HG03460 (cell line): ENCODE data around the gene FBXL20.
"Not testable (repeated sequence)": the region's sequence is repeated elsewhere in the genome, so short reads cannot be mapped to it uniquely, and the experiment has no call there.

ENCODE experiments used
- ATAC-seq: cut with Tn5 transposase; IDR thresholded peaks from one replicate; pipeline ENCODE4 v1.9.1; 2021; ENCODE audit not compliant: unreplicated experiment

Gene FBXL20

DNA sequence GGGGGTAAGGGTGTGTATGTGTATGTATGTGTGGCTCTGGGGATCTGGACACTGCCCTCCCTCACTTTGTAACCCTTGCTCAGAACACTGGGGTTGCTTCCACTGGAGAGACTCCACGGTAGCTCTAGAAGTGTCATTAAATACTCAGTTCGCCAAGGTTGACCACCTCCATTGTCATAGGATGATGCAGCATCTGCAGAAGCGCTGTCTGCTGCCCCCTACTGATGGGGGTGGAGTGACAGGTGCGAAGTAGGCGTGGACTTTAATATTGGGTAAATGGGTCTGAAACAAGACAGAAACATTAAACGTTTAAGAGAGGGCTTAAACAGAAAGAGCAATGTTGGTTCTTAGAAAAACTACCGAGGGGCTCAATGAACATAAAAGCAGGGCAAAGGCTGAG lies 140.1 kb downstream of the FBXL20 start:
- ATAC-seq = no peak

GRCh38 chr17:39252788-39253460 lies 148.5 kb downstream of the FBXL20 start:
- no peak for ATAC-seq

DNA sequence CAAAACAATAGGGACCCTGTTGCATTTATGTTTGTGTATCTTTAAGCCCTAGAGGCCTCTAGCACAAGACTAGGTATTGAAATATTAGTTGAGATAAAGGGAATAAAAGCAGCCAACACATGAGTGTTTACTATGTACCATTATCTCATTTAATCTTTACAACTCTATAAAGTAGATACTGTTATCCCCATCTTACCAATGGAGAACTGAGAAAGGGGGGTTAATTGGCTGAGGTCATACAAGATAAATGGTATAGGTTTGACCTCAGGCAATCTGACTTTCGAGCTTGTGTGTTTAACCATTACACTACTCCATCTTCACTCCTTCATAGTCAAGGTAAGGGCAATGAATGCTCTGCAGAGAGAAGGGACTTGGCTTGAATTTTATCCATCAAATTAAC lies 149.4 kb downstream of the FBXL20 start:
- ATAC-seq = no peak

DNA sequence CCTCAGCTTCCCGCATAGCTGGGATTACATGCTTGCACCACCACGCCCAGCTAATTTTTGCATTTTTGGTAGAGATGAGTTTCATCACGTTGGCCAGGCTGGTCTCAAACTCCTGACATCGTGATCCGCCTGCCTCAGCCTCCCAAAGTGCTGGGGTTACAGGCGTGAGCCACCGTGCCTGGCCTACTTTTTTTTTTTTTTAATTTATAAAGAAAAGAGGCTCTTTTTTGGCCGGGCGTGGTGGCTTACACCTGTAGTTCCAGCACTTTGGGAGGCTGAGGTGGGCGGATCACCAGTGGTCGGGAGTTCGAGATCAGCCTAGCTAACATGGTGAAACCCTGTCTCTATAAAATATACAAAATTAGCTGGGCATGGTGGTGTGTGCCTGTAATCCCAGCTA lies 151.3 kb downstream of the FBXL20 start:
- ATAC-seq = not testable (repeated sequence)

DNA sequence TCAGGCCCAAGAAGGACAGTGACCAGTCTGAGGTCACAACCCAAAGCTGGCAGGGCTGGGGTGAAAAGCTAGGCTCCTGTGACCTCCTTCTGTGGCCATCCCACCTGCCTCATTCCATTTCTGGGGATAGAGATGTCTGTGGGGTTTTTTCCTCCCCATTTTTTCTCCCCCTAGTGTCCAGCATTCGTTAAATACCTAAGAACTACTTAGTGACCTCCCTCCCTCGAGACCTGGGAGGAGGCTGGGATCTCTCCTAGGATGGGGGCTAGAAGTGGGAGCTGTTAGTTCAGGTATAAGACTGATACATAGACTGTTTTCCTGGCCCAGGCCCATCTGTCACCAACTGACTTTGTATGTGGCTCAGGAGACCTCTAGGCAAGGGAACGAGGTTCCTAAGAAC lies 155.2 kb downstream of the FBXL20 start:
- no peak for ATAC-seq

DNA sequence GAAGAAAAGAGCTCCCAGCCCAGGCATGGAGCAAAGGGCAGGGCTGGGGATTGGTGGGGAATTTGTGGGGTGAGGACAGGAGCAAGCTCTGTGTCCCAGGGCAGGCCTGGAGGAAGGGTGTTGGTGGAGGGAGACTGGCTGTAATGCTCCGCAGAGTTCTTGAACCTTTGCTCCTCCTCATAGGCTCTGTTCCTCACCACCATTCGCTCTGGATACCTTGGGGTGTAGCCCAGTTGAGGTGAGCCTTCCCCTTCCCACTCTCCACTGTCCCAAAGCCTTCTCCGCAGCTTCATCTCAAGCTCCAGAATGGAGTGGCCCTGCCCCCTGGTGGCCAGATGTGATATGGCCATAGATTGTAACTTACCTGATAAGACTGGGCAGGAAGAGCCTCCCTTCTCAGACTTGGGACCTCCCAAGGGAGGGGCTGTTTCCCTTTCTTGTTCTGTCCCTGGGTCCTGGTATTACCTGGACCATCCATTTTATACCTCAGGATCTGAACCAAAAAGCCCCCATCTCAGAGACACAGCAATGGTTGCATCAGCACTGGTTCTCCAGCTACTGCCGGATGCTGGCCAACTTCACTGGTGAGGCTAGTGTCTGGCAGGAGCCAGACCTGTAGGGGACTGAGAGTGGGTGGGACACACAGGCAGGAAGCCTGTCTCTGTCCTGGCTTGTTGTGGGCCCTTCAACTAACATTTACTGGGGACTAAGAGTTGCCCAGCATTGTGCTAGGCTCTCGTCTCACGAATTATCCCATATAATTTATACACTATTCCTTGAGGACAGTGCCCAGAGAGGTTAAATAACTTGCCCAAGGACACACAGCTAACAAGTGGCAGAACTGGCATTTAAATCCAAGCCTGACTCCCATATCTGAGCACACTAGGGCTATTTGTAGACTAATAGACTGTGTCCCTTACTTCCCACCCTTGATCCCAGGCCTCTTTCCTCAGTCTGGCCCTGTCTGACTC lies 156.5 kb downstream of the FBXL20 start:
- ATAC-seq = no peak

DNA sequence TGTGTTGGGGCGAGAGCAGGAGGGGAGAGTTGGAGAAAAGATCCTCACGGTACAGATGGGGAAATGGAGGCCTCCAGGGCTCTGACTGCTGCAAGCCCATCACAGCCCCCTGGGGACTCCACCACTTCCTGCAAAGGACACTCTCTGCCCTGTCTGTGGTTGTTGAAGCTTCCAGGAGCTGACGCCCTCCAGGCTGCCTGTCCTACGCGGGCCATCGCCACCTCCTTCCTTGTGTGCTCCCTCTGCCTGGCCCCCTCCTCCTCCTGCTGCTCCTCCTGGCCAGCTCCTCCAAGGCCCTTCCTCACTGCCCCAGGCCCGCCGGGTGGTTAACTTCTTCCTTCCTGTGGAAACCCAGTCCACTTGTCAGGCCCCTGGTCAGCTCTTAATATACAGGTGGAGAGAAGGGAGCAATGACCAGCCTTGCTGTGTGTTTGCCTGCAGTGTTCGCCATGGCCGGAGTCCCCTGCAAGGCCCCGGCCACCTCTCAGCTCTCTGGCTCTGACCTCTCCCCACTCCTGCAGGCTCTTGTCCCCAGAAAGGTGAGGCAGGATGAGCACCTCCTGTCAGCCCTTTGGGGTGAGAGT lies 157.3 kb downstream of the FBXL20 start:
- no peak for ATAC-seq

DNA sequence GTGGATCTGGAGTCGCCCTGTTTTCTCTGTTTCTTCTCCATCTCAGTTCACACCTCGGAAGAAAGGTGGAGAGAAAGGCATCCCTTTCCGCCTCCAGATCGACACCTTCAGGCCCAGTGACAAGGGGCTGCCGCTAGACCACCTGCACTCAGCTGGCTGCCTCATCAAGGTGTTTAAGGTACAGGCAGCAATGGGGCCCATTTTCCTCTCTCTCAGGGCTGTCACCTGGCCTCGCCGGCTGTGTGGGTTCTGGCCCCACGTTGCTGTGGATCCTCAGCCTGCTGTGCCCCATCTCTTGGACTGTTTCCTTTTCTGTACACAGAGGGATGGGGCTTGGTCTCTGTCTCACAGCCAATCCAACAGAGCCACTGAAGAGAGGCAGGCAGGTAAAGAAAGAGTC lies 158.3 kb downstream of the FBXL20 start:
- ATAC-seq = no peak

DNA sequence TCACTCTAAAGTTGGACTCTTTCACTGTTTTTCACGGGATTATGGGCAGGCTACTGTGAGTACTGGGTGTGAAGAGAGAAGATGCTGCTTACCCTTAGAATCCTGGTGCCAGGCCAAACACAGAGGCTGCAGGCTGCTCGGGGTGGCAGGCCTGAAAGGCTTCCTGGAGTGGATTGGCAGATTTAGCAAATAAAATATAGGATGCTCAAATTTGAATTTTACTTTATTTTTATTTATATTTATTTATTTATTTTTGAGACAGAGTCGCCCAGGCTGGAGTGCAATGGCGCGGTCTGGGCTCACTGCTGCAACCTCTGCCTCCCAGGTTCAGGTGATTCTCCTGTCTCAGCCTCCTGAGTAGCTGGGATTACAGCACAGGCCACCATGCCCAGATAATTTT lies 160.8 kb downstream of the FBXL20 start:
- no peak for ATAC-seq

DNA sequence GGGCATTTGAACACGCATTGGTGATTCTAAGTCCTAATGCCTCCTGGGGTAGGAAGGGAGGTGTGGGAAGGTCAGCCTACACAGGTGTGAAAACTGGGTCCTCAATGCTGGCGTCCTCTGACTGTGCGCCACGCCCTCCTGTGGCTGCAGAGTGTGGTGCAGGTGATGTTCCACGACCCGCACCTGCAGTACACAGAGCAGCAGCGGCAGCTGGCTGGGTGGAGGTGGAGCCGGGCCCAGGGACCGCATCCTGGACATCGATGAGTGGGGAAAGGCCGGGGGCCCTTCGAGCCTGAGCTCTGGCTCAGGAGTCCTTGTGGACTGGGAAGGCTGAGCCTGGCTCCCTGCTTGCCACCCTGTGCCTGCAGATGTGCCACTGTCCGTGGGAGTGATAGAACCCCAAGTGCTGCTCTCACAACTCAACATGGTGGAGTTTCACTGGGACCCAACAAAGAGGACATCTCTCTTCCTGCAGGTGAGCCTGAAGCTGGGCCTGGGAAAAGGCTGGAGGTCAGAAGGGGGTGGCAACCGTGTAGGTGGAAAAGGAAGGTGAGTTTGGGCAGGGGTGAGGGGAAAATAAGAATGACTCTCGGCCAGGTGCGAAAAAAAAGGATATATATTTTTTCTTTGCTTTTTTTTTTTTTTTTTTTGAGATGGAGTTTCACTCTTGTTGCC lies 161.6 kb downstream of the FBXL20 start:
- no peak for ATAC-seq

DNA sequence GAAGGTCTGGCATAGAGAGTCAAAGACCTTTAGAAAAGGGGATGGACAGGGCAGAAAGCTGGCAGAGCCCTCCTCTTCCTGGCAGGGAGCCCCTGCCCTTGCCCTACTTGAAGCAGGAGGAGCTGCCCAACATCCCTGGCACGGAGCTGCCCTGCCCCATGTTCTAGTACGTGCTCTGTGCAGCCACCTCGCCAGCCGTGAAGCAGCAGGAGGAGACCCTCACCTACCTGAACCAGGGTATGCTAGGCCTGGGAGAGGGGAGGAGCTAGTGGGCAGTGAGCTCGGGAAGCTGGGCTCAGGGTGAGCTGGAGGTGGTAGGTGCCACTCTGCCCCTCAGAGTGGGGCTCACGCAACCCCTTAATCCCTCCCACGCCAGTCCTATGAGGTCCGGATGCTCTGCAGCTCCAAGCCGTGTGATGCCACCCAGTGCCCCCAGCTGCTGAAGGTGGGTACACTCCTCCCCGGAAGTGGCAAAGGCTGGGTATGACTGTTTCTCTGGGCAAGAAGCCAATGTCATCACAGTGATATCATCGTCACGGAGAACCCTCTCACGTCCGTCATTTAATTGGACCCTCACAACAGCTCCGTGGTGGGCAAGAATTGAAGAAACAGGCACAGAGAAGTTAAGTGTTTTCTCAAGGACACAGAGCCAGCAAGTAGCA lies 163.0 kb downstream of the FBXL20 start:
- no peak for ATAC-seq

DNA sequence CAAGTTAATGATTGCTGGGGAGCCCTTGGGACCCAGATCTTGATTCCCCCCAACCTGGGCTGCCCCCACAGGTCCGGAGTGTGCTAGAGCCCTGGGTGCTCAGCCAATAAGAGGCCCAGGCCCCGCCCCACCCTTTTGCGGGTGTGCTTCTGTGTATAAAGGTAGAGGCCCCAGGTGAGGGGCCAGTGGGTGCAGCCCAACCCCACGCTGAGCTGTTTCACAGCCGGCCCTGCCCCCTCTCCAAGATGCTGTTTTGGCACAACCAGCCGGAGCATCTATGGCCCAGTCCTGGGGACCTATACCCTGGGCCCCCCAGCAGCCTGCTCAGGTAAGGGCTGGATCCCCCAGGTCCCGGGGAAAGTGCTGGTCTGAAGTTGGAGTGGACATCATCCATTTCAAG lies 163.8 kb downstream of the FBXL20 start:
- no peak for ATAC-seq

- ATAC-seq = no peak
Observed at GRCh38 chr17:39236981-39237441, 164.4 kb downstream of the FBXL20 start.

DNA sequence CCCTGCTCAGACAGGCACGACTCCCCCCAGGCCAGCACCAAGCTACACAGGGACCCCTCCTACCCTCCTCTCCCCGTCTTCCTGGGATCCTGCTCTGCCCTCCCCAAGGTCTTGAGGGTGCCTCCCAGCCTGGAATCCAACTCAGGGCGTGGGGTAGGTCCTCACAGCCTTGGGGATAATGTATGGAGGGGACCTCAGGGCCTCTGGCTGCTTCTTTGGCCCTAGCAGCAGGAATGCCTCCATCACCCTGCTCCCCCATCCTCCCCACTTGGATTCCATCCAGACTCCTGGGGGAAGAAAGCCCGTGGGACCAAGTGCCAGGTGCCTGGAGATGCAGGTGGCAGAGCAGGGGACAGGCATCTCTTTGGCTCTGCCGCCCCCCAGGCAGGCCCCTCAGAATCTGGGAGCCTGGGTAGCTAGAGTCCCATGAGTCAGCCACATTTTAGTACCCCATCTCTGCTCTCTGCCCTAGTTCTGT lies 164.9 kb downstream of the FBXL20 start:
- no peak for ATAC-seq

GRCh38 chr17:39235555-39236449 lies 165.6 kb downstream of the FBXL20 start:
- peak; percentile 53 for ATAC-seq

DNA sequence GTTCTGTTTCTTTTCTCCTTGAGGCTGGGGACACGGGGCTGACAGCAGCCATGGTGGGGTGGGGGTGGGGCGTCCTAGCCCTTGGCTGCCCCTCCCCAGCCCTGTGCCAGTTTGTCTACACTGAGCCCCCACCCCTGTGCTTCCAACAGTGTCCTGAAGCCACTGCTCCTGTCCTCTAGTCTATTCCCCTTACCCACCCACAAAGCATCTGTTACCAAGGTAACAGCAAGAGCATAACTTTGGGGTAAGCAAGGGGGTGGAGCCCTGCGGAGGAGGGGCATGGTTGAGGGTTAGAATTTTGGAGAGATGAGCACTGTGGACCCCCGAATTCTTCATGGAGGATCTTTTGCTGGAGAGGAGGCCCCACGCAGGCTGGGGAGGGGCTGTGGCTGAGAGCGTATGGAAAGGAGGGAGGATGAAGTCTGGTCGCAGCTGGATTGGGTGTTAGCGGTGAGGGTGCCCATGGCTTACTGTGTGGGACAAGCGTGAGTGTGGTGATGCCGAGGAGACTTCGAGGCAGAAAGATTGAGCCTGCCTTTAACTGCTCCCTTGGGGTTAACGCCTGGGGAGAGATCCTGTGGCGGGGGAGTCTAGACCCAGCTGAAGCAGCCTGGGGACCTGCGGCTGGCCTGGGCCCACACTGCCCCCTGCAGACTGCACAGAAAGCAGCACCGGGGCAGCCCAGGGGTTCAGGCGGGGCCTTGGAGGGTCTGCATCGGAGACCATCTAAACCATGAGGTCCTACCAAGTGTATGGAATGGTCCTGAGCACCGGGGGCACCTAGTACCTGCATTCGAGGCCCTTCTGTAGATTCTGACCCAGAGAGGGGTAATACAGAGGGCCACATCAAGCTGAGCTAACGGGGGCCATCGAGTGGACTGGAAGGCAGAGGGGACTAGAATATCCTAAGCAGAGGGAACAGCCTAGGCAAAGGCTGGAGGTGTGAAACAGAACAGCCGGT lies 169.6 kb downstream of the FBXL20 start:
- ATAC-seq = no peak

- ATAC-seq = no peak
Observed at GRCh38 chr17:39231091-39231561, 170.3 kb downstream of the FBXL20 start.

- ATAC-seq = no peak
Observed at GRCh38 chr17:39230361-39230760, 171.1 kb downstream of the FBXL20 start.
